HEK293 (cell line): ENCODE results near the gene HERC3.

Source experiments
- CTCF ChIP-seq: fragments of 450-650 bp; formaldehyde crosslinking; IDR thresholded peaks from 2 replicates; pipeline ENCODE4 v1.5.1; 2016; ENCODE audit warnings: missing biosample characterization, missing genetic modification characterization
- PATZ1 ChIP-seq: fragments of 450-650 bp; formaldehyde crosslinking; IDR thresholded peaks from 2 replicates; pipeline ENCODE4 v1.5.1; 2016; ENCODE audit warnings: missing biosample characterization, missing genetic modification characterization
- SP2 ChIP-seq: fragments of 450-650 bp; formaldehyde crosslinking; IDR thresholded peaks from 2 replicates; pipeline ENCODE4 v1.5.1; 2016; ENCODE audit warnings: missing biosample characterization, missing genetic modification characterization
- ZNF138 ChIP-seq: fragments of 450-650 bp; formaldehyde crosslinking; IDR thresholded peaks from 2 replicates; pipeline ENCODE4 v1.5.1; 2016; ENCODE audit warnings: missing biosample characterization, missing genetic modification characterization, borderline replicate concordance
- ZNF214 ChIP-seq: fragments of 450-650 bp; formaldehyde crosslinking; IDR thresholded peaks from 2 replicates; pipeline ENCODE4 v1.5.1; 2017; ENCODE audit warnings: missing biosample characterization, mild to moderate bottlenecking, missing genetic modification characterization, borderline replicate concordance
- ZNF26 ChIP-seq: fragments of 450-650 bp; formaldehyde crosslinking; IDR thresholded peaks from 2 replicates; pipeline ENCODE4 v1.5.1; 2016; ENCODE audit warnings: missing biosample characterization, missing genetic modification characterization
- ZNF362 ChIP-seq: fragments of 450-650 bp; formaldehyde crosslinking; IDR thresholded peaks from 2 replicates; pipeline ENCODE4 v1.5.1; 2016; ENCODE audit warnings: missing biosample characterization, missing genetic modification characterization
- ZNF426 ChIP-seq: fragments of 450-650 bp; formaldehyde crosslinking; IDR thresholded peaks from 2 replicates; pipeline ENCODE4 v1.5.1; 2017; ENCODE audit warnings: missing biosample characterization, missing genetic modification characterization, mild to moderate bottlenecking, inconsistent platforms, moderate library complexity
- ZNF501 ChIP-seq: fragments of 450-650 bp; formaldehyde crosslinking; IDR thresholded peaks from 2 replicates; pipeline ENCODE4 v1.5.1; 2016; ENCODE audit warnings: missing biosample characterization, missing genetic modification characterization
- ZNF561 ChIP-seq: fragments of 450-650 bp; IDR thresholded peaks from 2 replicates; pipeline ENCODE4 v1.5.1; 2018; ENCODE audit warnings: missing biosample characterization, missing genetic modification characterization, borderline replicate concordance
- ZNF621 ChIP-seq: fragments of 450-650 bp; formaldehyde crosslinking; IDR thresholded peaks from 2 replicates; pipeline ENCODE4 v1.5.1; 2017; ENCODE audit warnings: missing biosample characterization, missing genetic modification characterization
- ZNF664 ChIP-seq: fragments of 450-650 bp; formaldehyde crosslinking; IDR thresholded peaks from 2 replicates; pipeline ENCODE4 v1.5.1; 2016; ENCODE audit warnings: missing biosample characterization, missing genetic modification characterization
- ZNF707 ChIP-seq: fragments of 450-650 bp; formaldehyde crosslinking; IDR thresholded peaks from 2 replicates; pipeline ENCODE4 v1.5.1; 2016; ENCODE audit warnings: missing biosample characterization, missing genetic modification characterization
- ZSCAN23 ChIP-seq: fragments of 450-650 bp; formaldehyde crosslinking; IDR thresholded peaks from 2 replicates; pipeline ENCODE4 v1.5.1; 2016; ENCODE audit warnings: missing biosample characterization, missing genetic modification characterization

- TF ChIP-seq ZNF214 (tag by site-specific recombination) (no peak), ZNF501 (tag by site-specific recombination) (no peak), ZNF621 (no peak), ZNF561 (tag by site-specific recombination) (no peak), PATZ1 (tag by site-specific recombination) (no peak), ZSCAN23 (no peak), ZNF138 (no peak), SP2 (tag by site-specific recombination) (no peak), ZNF362 (tag by site-specific recombination) (no peak), ZNF426 (tag by site-specific recombination) (no peak), CTCF (no peak), ZNF707 (tag by site-specific recombination) (no peak), ZNF26 (tag by site-specific recombination) (no peak), ZNF664 (tag by site-specific recombination) (no peak)
Measured at GRCh38 chr4:88582493-88582892, 9.8 kb upstream of the HERC3 start.
